ENCODE results near the gene PGM5.

- TF ChIP-seq EZH2 (IDR thresholded peaks at IDR 0.05; ENCODE audit: borderline replicate concordance, low read depth, low read length, severe bottlenecking) (no peak), POLR2A (IDR thresholded peaks at IDR 0.05; ENCODE audit: low read depth, low read length) (no peak)
- TF ChIP-seq, protein P1, sequence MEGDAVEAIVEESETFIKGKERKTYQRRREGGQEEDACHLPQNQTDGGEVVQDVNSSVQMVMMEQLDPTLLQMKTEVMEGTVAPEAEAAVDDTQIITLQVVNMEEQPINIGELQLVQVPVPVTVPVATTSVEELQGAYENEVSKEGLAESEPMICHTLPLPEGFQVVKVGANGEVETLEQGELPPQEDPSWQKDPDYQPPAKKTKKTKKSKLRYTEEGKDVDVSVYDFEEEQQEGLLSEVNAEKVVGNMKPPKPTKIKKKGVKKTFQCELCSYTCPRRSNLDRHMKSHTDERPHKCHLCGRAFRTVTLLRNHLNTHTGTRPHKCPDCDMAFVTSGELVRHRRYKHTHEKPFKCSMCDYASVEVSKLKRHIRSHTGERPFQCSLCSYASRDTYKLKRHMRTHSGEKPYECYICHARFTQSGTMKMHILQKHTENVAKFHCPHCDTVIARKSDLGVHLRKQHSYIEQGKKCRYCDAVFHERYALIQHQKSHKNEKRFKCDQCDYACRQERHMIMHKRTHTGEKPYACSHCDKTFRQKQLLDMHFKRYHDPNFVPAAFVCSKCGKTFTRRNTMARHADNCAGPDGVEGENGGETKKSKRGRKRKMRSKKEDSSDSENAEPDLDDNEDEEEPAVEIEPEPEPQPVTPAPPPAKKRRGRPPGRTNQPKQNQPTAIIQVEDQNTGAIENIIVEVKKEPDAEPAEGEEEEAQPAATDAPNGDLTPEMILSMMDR (IDR thresholded peaks at IDR 0.05; ENCODE audit: extremely low read depth in 1 of 2, insufficient read depth in 1 of 2, low read depth in 1 of 2, low read length in 2 of 2), result no peak
Measured at GRCh38 chr9:68489646-68490045, 133.2 kb downstream of the PGM5 start.
